Stomach (tissue), 9 donors: ENCODE data around the gene MCF2L2. TPM values are rescaled to one million over a fixed set of nuclear protein-coding genes. Genes with fewer than 3 reads are reported as not detected.

Source experiments
- DNase-seq, 2 donors: peaks; one replicate each; pipeline versions ENCODE4 v3.0.0 to v3.0.0-alpha.2; 2013 to 2019
- H3K27ac ChIP-seq, 5 donors: fragments of 200-600 bp in 4 of 5; sonication (generic) in 4 of 5; one replicate each; pipeline ENCODE4 v1.5.1; 2013 to 2019; ENCODE audit warnings: mild to moderate bottlenecking in 1 of 5, moderate library complexity in 1 of 5
- H3K27me3 ChIP-seq, 3 donors: fragments of 200-600 bp; sonication (generic); one replicate each; pipeline ENCODE4 v1.5.1; 2017 to 2019; ENCODE audit warnings: mixed run types in 1 of 3
- H3K36me3 ChIP-seq, 4 donors: fragments of 200-600 bp; sonication (generic); 1 replicate in 3 of 4; 2 replicates in 1 of 4; pipeline ENCODE4 v1.5.1; 2016 to 2019
- H3K4me1 ChIP-seq, 4 donors: fragments of 200-600 bp; sonication (generic); one replicate each; pipeline ENCODE4 v1.5.1; 2016 to 2019
- H3K4me3 ChIP-seq, 4 donors: fragments of 200-600 bp; sonication (generic) in 3 of 4; one replicate each; pipeline ENCODE4 v1.5.1; 2016 to 2019; ENCODE audit warnings: mild to moderate bottlenecking in 1 of 4
- H3K9me3 ChIP-seq, 4 donors: fragments of 200-600 bp; sonication (generic); one replicate each; pipeline ENCODE4 v1.5.1; 2016 to 2019
- EP300 ChIP-seq: sonication (generic); formaldehyde crosslinking; IDR thresholded peaks from one replicate; pipeline ENCODE4 v1.6.1; 2017; ENCODE audit warnings: antibody characterized with exemption
- POLR2A ChIP-seq, 4 donors: fragments of 450-650 bp; IDR thresholded peaks; one replicate each; pipeline ENCODE4 v1.6.1; 2016; ENCODE audit warnings: antibody characterized with exemption in 4 of 4, control low read depth in 2 of 4, mild to moderate bottlenecking in 1 of 4, moderate library complexity in 1 of 4
- POLR2AphosphoS5 ChIP-seq, 3 donors: sonication (generic); formaldehyde crosslinking; IDR thresholded peaks; one replicate each; pipeline ENCODE4 v1.6.1; 2016; ENCODE audit warnings: antibody characterized with exemption in 3 of 3
- WGBS, 5 donors: extraction: QIAGEN DNeasy Blood & Tissue Kit in 3 of 5; methylation state at CpG; one replicate each; pipeline versions ENCODE4 v1.1.5 to v1.1.7; 2013 to 2018; 5-methylcytosine and 5-hydroxymethylcytosine counted together
- intact Hi-C: fragments of 100-400 bp; cut with DNase I; formaldehyde crosslinking; loops from one replicate; pipeline ENCODE4 v1.15.1; 2023; ENCODE audit warnings: low total_unique reads
- polyA plus RNA-seq, 3 donors: library from polyadenylated mRNA; stranded (reverse); fragments of 200-250 nt; gene quantifications; one replicate each; pipeline ENCODE4 v1.2.3, GENCODE V29; 2013
- total RNA-seq, 5 donors: library from RNA; depleted of rRNA; stranded (reverse); fragments of >200 nt; gene quantifications; one replicate each; pipeline versions ENCODE4 v1.1.0 to v1.2.3, GENCODE V29; 2014 to 2016
- TF ChIP-seq, protein P1 (sequence below), 7 experiments: fragments of 450-650 bp in 4 of 7; fragments of 200-600 bp in 3 of 7; sonication (generic) in 3 of 7; IDR thresholded peaks; one replicate each; pipeline ENCODE4 v1.5.1; 2016 to 2019; ENCODE audit warnings: antibody characterized with exemption in 7 of 7, control low read depth in 2 of 7, mild to moderate bottlenecking in 1 of 7
- donor health status: healthy with polysubstance abuse.
- donor health status: Bipolar disorder and iron deficiency.
- donor health status: healthy.

MCF2L2 gene
- total and polyA plus RNA-seq, 8 donors: 0.05 to 2.0 (median 0.22) TPM; not detected in 2

DNA sequence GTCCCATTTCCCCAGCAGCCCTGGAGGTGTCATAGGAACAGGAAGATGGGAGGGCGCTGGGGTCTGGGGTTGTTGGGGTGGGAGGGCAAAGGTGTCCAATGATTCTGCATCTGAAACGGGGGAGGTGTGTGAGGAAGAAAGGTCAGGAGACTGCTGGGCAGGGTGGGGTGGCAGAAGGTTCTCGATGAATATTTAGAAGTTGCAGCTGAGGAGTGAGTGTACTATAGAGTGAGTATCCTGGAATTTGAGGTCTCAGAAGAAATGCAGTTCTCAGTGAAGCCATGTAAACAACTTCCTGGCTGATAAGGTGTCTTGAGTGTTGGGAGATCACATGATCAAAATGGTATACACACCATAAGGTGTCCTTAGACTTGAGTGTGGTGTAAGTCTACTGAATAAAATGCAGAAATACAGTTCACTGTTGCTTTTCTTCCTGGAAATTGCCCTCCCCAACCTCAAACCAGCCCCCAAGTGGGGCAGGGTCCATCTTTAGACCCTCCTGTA lies 165.5 kb downstream of the MCF2L2 start:
- H3K27ac ChIP-seq: no peak overlapping the region
- peaks cover 28 to 91% (median 50%) of the 10 kb centered on the region in 4 donors for H3K4me1 ChIP-seq
- intact Hi-C loops: no loop called here
- no peak for DNase-seq
- no peak for TF ChIP-seq POLR2AphosphoS5 (IDR thresholded peaks at IDR 0.05)
- no peak for TF ChIP-seq POLR2A (IDR thresholded peaks at IDR 0.05)
- no peak for TF ChIP-seq EP300
- TF ChIP-seq, protein P1, sequence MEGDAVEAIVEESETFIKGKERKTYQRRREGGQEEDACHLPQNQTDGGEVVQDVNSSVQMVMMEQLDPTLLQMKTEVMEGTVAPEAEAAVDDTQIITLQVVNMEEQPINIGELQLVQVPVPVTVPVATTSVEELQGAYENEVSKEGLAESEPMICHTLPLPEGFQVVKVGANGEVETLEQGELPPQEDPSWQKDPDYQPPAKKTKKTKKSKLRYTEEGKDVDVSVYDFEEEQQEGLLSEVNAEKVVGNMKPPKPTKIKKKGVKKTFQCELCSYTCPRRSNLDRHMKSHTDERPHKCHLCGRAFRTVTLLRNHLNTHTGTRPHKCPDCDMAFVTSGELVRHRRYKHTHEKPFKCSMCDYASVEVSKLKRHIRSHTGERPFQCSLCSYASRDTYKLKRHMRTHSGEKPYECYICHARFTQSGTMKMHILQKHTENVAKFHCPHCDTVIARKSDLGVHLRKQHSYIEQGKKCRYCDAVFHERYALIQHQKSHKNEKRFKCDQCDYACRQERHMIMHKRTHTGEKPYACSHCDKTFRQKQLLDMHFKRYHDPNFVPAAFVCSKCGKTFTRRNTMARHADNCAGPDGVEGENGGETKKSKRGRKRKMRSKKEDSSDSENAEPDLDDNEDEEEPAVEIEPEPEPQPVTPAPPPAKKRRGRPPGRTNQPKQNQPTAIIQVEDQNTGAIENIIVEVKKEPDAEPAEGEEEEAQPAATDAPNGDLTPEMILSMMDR (IDR thresholded peaks at IDR 0.05): no peak
- no peaks in the 10 kb centered on the region for H3K27me3 ChIP-seq
- no peaks in the 10 kb centered on the region for H3K36me3 ChIP-seq
- H3K4me3 ChIP-seq: no peak overlapping the region
- H3K9me3 ChIP-seq: no peaks in the 10 kb centered on the region
- 77 to 84% (median 83%) methylated on average over 3 of the region's 3 CpGs for WGBS, 5 donors

DNA sequence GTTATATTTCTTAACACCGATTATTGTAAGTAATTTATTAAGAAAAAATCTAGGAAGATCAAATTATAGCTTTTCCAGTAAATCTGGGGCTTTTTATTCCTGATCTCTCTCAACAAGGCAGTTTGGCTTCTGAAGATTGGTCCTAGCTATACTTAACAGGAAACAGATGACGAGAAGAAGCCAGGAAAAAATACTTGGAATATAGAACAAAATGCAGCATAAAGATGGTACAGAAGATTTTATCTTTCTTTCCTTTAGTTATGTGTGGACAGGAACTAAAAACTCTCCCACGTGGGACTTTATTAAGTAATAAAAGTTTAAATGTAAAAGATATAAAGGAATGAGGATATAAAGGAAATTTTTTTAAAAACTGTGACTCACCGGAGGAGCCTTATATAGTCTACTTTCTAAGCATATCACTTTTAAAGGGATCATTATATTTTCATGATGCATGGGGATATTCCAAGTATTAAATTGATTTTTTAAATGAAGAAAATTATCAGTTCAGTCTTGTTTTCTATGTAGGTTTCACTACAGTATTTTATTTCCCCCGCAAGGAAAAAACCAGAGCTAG lies 167.2 kb downstream of the MCF2L2 start:
- Histone ChIP-seq H3K27ac (peak overlapping the region in 1 of 5 donors; percentile 65), H3K9me3 (no peaks in the 10 kb centered on the region), H3K36me3 (no peaks in the 10 kb centered on the region), H3K4me3 (no peak overlapping the region), H3K27me3 (no peaks in the 10 kb centered on the region), H3K4me1 (peaks cover 16 to 83% (median 33%) of the 10 kb centered on the region in 4 donors)
- DNase-seq: no peak
- intact Hi-C loops: no loop called here
- 74 to 88% (median 86%) methylated on average over 5 of the region's 5 CpGs for WGBS, 5 donors
- TF ChIP-seq, protein P1 (IDR thresholded peaks at IDR 0.05): no peak
- no peak for TF ChIP-seq POLR2A (IDR thresholded peaks at IDR 0.05)
- no peak for TF ChIP-seq POLR2AphosphoS5 (IDR thresholded peaks at IDR 0.05)
- TF ChIP-seq EP300: no peak

DNA sequence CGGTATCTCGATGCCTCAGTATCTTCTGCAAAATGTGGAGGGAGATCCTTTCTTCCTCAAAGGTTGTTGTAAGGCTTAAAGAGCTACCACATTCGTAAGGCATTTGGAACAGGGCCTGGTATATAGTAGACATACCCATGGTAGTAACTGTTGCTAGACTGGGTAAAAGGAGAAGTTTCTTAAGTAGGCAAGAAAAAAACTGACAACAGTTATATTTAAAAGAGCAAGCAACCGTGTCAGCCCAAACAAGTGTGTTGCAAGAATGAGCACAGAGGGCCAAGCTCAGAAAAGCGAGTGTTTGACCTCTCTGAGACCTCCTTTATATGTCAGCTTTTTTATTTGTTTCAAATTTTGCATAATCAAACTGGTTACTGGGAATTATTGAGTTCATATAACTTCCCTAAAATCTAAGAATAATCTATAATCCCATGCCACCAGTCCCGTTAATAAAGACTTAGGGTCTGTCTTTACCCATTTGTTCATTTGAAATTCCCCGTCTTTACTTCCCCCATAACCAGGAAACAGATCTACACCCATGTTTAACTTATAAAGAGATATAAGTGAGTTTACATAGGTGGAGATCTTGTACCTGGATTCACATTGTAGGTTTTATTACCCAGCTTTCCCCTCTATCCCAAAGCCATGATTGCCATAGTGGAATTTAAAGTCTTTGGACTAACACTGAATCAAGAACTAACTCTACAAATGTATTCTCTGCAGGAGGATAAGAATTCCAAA lies 168.1 kb downstream of the MCF2L2 start:
- Histone ChIP-seq H3K9me3 (no peaks in the 10 kb centered on the region), H3K36me3 (no peaks in the 10 kb centered on the region), H3K4me3 (no peak overlapping the region), H3K27me3 (no peaks in the 10 kb centered on the region), H3K4me1 (peaks cover 9 to 80% (median 29%) of the 10 kb centered on the region in 4 donors), H3K27ac (peak overlapping the region in 4 of 5 donors; percentile 16 to 65 (median 57))
- no peak for TF ChIP-seq EP300
- WGBS, 5 donors: 51 to 58% (median 56%) methylated on average over 7 of the region's 7 CpGs
- DNase-seq: no peak
- intact Hi-C loops: no loop called here

DNA sequence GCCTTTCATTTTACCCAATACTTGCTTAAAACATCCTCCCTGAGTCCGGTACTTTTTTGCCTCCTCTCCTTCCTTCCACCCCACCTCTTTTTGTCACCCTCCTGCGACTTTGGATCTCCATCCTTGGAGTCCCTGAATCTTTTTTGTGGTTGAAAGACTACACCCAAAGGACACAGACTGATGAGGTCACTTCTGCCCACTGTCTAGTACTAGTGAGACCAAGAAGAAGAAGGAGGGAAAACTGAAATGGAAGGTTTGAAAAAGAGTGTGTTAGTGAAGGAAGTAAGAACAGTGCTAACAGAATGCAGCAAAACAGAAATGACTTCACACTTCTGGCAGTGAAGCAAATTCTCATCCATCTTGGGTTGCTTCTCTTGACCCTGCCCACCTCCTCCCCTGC lies 168.8 kb downstream of the MCF2L2 start:
- Histone ChIP-seq H3K27me3 (no peaks in the 10 kb centered on the region), H3K4me3 (no peak overlapping the region), H3K9me3 (no peaks in the 10 kb centered on the region), H3K27ac (peak overlapping the region; percentile 5 to 65 (median 54)), H3K36me3 (no peaks in the 10 kb centered on the region), H3K4me1 (peaks cover 9 to 80% (median 25%) of the 10 kb centered on the region in 4 donors)
- intact Hi-C loops: no loop called here
- TF ChIP-seq, protein P1 (IDR thresholded peaks at IDR 0.05): no peak
- TF ChIP-seq POLR2AphosphoS5 (IDR thresholded peaks at IDR 0.05): no peak
- TF ChIP-seq EP300: no peak
- no peak for TF ChIP-seq POLR2A (IDR thresholded peaks at IDR 0.05)
- 72 to 91% (median 80%) methylated on average over 2 of the region's 2 CpGs for WGBS, 5 donors
- DNase-seq: no peak
